HG02840 (cell line): ENCODE measurements around the gene NAA50.

Experiments
- ATAC-seq: cut with Tn5 transposase; IDR thresholded peaks from one replicate; pipeline ENCODE4 v1.9.1; 2021; ENCODE audit warnings: mild to moderate bottlenecking, moderate library complexity, moderate number of reproducible peaks; ENCODE audit not compliant: unreplicated experiment, low FRiP score

Gene NAA50

GRCh38 chr3:113743006-113743630 lies 2.9 kb downstream of the NAA50 start:
- no peak for ATAC-seq

GRCh38 chr3:113741620-113742019 lies 4.4 kb downstream of the NAA50 start:
- ATAC-seq = no peak

DNA sequence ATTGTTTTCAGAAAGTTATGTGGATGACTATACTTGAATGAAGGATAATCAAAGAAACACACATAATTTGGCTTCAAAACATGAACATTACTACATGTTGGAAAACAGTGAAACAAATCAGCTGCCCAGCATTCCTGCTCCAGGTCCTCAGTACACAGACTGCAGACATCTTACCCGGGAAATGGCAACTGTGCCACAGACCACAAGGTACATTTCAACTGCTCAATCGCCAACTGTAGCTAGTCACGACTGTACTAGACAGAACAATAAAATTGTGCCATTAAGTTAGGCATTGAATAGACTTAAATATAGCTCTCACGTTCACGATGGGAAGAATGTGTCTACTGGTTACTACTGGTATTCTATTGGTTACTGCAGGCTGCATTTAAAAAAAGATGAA lies 5.0 kb downstream of the NAA50 start:
- ATAC-seq = no peak

DNA sequence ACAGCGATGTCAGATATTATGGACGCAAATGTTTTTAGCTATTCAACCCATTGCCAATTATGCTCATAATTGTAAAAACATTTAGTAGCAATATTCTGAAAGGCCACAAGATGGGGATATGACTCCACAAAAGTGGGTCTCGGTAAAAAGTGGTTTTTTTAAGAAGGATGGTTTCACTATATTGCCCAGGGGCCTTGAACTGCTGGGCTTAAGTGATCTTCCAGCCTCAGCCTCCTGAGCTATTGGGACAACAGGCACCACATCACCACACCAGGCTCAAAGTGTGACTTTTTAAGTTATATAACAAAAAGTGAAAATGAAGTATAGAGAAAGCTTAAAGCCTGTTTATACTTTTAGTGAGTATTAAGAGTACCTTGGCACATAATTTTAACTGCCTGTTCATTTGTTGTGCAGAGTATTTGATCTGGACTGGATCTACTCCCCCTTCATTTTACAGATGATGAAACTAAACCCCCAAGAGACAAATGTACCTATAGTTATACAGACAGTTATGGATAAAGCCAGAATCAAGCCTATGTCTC lies 9.4 kb downstream of the NAA50 start:
- no peak for ATAC-seq

DNA sequence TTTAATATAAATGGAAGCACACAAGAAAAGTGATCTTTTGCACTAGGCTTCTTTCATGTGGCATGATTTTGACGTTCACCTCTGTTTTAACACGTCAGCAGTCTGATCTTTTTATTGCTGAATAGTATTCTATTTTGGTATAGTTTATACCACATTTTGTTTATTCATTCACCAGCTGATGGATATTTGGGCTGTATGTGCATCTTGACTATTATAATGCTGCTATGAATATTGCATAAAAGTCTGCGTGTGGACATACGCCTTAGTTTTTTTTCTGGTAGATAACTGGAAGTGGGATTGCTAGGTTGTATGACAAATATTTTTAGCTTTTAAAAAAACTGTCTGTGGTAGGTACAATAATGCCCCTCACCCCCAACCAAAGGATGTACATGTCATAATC lies 14.4 kb downstream of the NAA50 start:
- ATAC-seq = no peak

DNA sequence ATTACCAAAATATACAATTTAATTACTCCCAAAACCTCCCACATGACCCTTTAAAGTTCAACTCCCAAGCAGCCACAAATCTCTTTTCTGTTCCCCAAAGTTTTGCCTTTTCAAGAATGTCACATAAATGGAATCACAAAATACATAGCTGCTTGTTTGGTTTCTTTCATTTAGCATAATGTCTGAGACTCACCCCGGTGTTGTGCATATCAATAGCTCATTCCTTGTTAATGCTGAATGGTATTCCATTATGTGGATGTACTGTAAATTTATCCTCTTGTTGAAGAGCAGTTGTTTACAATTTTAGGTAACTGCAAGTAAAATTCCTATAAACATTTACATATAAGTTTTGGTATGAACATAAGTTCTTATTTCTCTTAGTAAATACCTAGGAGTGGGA lies 15.5 kb downstream of the NAA50 start:
- ATAC-seq = no peak

DNA sequence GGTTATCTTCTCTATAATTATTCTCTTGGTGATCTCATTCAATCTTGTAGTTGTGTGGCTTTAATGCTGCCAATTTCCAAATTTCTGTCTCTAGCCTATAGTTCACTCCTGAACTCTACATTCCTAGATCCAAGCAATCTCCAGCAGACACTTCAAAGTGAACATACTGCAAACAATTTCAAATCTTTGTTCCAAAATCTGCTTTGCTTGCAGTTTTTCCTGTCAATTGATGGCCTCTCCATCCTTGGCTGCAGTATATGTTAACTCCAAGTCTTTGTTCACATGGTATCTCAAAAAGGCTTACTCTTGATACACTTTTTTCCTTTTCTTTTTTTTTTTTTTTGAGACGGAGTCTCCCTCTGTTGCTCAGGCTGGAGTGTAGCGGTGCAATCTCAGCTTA lies 17.4 kb downstream of the NAA50 start:
- ATAC-seq = no peak

DNA sequence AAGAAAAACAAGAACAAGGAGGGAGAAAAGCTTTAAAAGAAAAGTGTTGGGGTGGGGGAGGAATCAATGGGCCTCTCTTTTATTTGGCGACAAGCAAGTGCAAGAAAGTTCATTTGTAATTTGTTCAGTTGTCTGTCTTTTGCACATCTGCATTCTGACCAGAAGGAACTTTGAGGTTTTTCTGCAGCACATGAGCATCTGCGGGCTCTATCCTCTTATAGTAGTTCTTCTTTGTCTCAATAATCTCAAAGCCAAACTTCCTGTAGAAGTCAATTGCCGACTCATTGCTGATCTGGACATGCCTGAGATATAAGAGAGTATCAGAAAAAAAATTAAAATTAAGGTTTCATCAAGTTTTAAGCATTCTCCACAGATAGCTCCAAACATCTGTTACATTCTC lies 24.4 kb downstream of the NAA50 start:
- no peak for ATAC-seq

DNA sequence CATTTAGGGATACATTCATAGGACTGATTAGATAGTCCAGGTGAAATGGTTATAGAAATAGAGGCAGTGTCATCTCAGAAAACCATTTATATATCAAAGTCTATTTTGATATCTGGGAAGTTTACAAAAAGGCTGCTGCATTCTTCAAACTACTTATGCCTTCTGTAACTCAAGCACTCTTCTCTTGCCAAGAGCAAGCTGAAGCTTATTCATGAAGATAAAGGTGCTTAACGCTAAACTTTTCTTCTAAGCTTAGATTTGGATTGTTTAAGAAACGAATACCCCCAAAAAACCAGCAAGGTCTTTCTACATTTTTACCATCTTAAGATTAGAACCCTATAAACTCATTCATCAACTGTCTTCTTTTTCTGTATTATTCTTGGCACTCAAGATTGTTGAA lies 26.3 kb downstream of the NAA50 start:
- no peak for ATAC-seq

DNA sequence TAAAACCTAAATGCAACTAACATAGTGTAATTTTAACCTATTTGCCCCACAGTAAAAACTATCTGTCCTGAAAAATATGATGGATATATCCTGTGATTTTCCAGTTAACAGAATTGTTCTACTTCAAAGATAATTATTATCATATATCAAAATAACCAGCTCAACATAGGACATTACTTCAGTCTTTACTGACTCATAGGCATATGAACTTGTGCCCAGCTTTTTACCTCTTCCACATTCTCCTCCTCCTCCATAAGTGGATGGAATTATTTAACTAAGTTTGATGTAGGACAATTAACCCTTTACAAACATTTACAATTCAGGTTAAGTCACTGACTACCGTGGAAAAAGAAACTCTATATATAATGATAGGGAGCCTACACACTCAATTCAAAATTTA lies 26.8 kb downstream of the NAA50 start:
- ATAC-seq = no peak

DNA sequence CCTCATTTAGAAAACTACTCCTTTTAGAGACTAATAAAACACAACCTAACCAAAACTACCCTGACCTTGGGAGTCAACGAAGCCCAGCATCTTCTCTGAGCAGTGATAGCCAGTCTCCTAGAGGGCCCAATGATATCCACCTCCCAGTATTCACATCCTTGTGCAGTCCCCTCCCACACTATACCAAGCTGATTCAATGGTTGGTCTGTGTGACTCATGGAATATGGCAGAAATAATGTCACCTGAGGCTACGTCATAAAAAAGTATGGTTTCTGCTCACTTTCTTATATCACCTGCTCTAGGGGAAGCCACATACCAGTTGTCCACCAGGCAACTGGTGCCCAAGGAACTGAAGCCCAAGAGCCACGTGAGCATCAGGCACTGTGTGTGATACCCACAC lies 28.2 kb downstream of the NAA50 start:
- ATAC-seq = no peak

DNA sequence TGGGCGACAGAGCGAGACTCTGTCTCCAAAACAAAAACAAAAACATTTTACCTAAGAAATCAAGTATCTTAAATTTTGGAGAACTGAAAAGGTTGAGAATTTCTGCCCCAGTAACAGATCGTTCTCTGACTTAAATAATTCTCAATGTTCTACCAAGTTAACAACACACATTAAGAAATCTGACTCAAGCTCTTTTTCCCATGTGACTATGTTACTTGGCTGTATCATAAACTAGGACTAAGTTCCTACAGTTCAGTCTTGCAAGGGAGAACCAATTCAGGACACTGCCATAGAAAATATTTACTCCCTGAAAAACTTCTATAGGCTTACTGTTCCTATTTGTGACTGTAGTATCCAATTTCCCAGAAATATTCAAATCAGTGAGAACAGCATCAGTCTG lies 28.7 kb downstream of the NAA50 start:
- ATAC-seq = no peak

DNA sequence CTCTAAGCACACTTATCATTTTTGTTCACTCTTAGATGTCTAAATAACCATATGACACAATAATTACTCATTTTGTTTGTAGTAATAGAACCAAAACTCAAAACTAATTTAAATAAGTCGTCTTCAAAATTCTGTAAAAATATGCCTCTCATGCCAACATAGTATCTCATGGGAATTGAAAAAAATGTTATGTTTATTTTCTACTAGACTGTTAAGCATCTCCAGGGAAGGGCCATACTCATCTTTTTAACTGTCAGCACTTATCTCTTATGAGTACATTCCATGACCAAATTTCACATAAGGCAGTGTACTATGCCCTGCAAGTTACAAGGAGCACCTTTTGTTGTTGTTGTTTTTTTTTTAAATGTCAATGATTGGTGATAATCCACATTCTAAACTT lies 31.3 kb downstream of the NAA50 start:
- ATAC-seq = no peak

- no peak for ATAC-seq
Measured at GRCh38 chr3:113712129-113712528, 33.9 kb downstream of the NAA50 start.

DNA sequence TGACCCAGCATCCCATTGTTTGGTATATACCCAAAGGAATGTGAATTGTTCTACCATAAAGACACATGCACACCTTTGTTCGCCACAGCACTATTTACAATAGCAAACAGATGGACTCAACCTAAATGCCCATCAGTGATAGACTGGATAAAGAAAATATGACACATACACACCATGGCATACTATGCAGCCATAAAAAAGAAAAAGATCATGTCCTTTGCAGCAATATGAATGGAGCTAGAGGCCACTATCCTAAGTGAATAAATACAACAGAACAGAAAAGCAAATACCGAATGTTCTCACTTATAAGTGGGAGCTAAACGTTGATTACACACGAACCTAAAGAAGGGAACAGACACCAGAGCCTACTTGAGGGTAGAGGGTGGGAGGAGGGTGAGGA lies 38.2 kb downstream of the NAA50 start:
- ATAC-seq = no peak

GRCh38 chr3:113698956-113699355 lies 47.1 kb downstream of the NAA50 start:
- ATAC-seq = no peak

DNA sequence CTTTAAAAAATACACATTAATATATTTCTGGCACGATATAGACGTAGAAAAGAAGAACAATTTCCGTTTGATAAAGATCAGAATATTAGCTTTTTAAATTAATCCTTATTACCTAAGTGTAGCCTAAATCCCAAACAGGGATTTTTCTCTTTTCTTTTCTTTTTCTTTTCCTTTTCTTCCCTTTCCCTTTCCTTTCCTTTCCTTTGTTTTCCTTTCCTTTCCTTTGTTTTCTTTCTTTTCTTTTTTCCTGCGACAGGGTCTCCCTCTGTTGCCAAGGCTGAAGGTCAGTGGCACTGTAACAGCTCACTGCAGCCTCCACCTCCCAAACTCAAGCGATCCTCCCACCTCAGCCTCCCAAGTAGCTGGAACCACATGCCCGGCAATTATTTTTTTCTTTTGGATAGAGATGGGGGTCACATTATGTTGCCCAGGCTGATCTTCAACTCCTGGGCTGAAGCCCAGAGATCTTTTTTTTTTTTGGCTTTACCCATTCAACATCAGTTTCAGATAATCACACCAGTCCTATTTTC lies 47.8 kb downstream of the NAA50 start:
- ATAC-seq = no peak

GRCh38 chr3:113697500-113698090 lies 48.5 kb downstream of the NAA50 start:
- no peak for ATAC-seq

DNA sequence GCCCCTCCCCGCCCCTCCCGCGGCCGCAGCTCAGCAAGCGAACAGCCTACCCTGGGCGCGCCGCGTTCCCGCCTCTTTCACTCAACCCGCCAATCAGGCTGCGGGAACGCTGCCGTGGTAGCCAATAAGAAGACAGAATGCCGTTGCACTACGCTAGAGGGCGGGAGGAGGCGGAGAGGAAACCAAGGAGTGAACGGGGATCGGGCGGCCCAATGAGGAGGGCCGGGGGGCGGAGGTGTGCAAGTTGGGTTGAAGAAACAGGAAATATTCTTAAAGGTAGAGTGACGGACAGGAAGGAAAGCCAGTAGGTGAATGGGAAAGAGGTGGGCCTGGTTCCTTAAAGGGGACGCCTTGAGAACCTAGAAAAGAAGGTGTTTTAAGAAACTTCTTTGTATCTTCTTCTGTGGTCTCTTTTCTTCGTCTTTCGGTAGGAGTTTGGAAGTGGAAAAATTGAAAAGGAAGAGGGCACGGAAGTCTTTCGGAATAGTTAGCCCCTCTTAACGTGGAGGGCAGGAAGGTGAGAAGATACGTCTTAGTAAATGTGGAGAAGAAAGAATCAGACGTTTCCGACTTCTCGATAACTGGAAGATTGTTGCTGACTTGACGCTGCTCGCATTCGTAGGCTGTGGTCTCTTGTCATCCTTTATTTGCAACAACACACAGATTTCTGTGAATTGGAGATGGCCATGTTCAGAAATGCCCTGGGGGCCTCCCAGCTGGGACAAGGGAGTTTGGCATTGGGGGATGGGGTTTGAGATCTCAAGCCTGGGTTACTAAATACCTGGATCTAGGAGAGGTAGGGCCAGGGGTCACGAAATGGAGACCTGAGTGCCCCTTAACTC lies 49.2 kb downstream of the NAA50 start:
- ATAC-seq = peak; percentile 98

GRCh38 chr3:113695786-113696645 lies 50.0 kb downstream of the NAA50 start, which contains the start of gene USF3:
Gene USF3, minus strand, starts transcription at chr3:113696642. Its CDS starts 21,764 bp downstream, at chr3:113674878.
- ATAC-seq = peak; percentile 53
